MM.1S (cell line): ENCODE results near the gene CCDC85C.

Source experiments
- CTCF ChIP-seq: fragments of 300-600 bp; sonication (generic); IDR thresholded peaks from 2 replicates; pipeline ENCODE4 v1.5.1; 2016; ENCODE audit warnings: antibody characterized with exemption, low read length, mixed read lengths
- EZH2 ChIP-seq: fragments of 300-600 bp; sonication (generic); optimal IDR thresholded peaks from 2 replicates; pipeline ENCODE3; 2017; ENCODE audit warnings: low read depth, mild to moderate bottlenecking, antibody characterized with exemption, low read length, mixed read lengths
- EZH2phosphoT487 ChIP-seq: fragments of 300-600 bp; sonication (generic); IDR thresholded peaks from 2 replicates; pipeline ENCODE4 v1.6.1; 2018; ENCODE audit warnings: antibody characterized with exemption, low read length

DNA sequence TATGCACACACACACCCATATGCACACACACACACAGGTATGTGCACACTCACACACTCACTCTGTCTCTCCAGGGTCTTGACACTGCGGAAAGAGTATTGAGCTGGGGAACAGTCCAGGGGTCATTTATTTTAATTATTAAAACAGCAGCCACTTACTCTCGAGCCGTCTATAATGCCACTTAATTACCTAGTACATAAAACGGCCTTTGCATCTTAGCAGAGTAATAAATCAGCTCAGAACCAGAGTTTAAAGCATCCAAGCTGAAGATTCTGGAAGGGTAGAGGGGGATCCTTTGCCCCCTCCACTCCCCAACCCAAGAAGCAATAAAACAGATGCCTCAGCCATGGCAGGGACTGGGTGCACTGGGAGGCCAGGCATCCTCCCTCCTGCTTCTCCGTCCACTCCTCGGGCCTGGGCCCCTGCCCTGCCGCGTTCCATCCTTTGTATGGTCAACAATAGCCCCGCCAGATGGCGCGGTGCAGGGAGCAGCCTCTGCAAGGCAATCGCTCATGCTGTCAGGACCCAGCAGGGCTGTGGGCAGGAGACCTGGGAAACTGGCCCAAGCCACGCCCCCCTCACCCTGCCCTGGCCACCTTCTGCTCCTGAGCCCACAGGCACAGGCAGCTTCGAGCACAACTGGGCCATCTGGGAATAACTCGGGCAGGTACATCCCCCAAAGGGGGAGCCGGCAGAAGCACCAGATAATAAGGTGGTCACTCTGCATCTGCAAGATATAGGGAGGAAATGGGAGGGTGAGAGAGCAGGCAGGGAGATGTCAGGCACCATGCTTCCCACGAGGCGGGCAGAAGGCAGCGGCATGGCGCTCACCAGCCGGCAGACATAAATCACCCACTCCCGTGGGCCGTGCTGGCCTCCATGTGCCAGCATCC is 40.9 kb downstream of the CCDC85C start:
- TF ChIP-seq CTCF (no peak), EZH2phosphoT487 (no peak), EZH2 (no peak)
